GM19452 (cell line): Measurements from ENCODE around the gene RANBP9.

Source experiments
- ATAC-seq: cut with Tn5 transposase; IDR thresholded peaks from one replicate; pipeline ENCODE4 v1.9.1; 2021; ENCODE audit not compliant: unreplicated experiment

RANBP9 gene

DNA sequence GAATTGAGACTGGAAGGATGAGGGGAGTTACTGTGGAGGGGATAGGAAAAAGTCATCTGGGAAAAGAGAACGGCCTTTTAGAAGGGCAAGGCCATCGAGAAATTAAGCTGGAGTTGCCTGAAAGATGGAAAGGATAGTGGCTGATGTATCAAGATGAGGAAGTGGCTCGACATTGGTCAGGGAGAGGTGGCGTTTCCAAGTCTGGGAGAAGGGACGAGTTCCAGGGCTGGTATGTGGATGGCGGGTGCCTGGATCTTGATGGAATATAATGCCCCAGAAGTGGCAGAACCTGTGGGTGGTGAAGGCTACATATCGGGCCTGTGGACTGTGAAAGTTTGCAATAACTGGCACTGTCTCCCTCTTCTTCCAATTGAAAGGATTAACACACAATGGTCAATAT is 139.4 kb downstream of the RANBP9 start:
- no peak for ATAC-seq
